A673 (cell line): ENCODE data around the gene NSUN2.

Experiments
- EZH2 ChIP-seq: fragments of 200-600 bp; sonication (generic); IDR thresholded peaks from 2 replicates; pipeline ENCODE4 v1.6.1; 2017; ENCODE audit warnings: borderline replicate concordance, low read depth, mild to moderate bottlenecking, mixed read lengths, antibody characterized with exemption, low read length; ENCODE audit not compliant: poor library complexity, severe bottlenecking
- TF ChIP-seq, protein P1 (sequence below): fragments of 300-800, 200-600 bp; sonication (generic); conservative IDR thresholded peaks from 2 replicates; pipeline ENCODE4 v1.5.1; 2017; ENCODE audit warnings: low read depth, mild to moderate bottlenecking, antibody characterized with exemption, low read length, moderate library complexity, mixed read lengths

DNA sequence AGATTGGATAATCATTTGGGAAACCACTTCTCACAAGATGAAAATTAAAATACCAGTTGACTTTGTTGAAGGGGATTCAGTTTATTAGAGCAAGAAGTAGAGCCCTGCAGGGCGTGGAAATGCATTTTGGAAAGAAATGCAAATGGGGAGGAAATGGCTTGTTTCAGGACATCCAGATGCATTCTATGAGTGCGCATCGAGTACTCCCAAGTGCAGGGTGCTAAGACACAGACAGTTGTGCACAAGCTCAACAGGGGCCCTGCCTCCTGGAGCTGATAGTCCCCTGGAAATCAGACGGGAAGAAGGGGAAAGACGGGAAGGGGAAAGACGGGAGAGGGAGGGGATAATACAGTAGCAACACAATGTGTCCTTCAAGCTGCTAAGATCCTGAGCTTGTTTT is 64.0 kb downstream of the NSUN2 start:
- TF ChIP-seq, protein P1, sequence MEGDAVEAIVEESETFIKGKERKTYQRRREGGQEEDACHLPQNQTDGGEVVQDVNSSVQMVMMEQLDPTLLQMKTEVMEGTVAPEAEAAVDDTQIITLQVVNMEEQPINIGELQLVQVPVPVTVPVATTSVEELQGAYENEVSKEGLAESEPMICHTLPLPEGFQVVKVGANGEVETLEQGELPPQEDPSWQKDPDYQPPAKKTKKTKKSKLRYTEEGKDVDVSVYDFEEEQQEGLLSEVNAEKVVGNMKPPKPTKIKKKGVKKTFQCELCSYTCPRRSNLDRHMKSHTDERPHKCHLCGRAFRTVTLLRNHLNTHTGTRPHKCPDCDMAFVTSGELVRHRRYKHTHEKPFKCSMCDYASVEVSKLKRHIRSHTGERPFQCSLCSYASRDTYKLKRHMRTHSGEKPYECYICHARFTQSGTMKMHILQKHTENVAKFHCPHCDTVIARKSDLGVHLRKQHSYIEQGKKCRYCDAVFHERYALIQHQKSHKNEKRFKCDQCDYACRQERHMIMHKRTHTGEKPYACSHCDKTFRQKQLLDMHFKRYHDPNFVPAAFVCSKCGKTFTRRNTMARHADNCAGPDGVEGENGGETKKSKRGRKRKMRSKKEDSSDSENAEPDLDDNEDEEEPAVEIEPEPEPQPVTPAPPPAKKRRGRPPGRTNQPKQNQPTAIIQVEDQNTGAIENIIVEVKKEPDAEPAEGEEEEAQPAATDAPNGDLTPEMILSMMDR, result no peak
- TF ChIP-seq EZH2, result no peak
